ENCODE results near the gene GLYATL2. TPM values are rescaled to one million over a fixed set of nuclear protein-coding genes. Genes with fewer than 3 reads are reported as not detected.

The GLYATL2 gene
- total and polyA plus RNA-seq, 2 of the 13 experiments (the other 11 are each of a cell fraction or from before 2014, with no cell fraction given) = not detected

- TF ChIP-seq HMG20A (CRISPR knock-in tag; IDR thresholded peaks at IDR 0.05; ENCODE audit: borderline replicate concordance) (peak; percentile 72), SIN3A (IDR thresholded peaks at IDR 0.05; ENCODE audit: borderline replicate concordance, low read depth, low read length) (no peak), SOX5 (CRISPR knock-in tag; IDR thresholded peaks at IDR 0.05; ENCODE audit: borderline replicate concordance) (peak; percentile 54; the same call in 1 of the 2 replicates), TFE3 (CRISPR knock-in tag; IDR thresholded peaks at IDR 0.05) (no peak), ZMYM2 (CRISPR knock-in tag; IDR thresholded peaks at IDR 0.05) (no peak), GPN1 (CRISPR knock-in tag; IDR thresholded peaks at IDR 0.05; ENCODE audit: borderline replicate concordance) (no peak), ZNF562 (CRISPR knock-in tag; IDR thresholded peaks at IDR 0.05; ENCODE audit: borderline replicate concordance) (no peak), ZNF740 (CRISPR knock-in tag; IDR thresholded peaks at IDR 0.05) (no peak), ZSCAN29 (CRISPR knock-in tag; conservative IDR thresholded peaks at IDR 0.05) (no peak), MTERF4 (CRISPR knock-in tag; IDR thresholded peaks at IDR 0.05) (no peak), HBP1 (CRISPR knock-in tag; IDR thresholded peaks at IDR 0.05; ENCODE audit: low read depth) (no peak), ZNF777 (CRISPR knock-in tag; IDR thresholded peaks at IDR 0.05) (no peak), ZFP1 (CRISPR knock-in tag; IDR thresholded peaks at IDR 0.05) (no peak), ZBTB42 (CRISPR knock-in tag; IDR thresholded peaks at IDR 0.05) (no peak), SMC3 (IDR thresholded peaks at IDR 0.05; ENCODE audit: low read length) (no peak), ZNF512B (CRISPR knock-in tag; IDR thresholded peaks at IDR 0.05; ENCODE audit: borderline replicate concordance) (no peak), ZNF530 (CRISPR knock-in tag; IDR thresholded peaks at IDR 0.05; ENCODE audit: low read depth) (no peak), HHEX (CRISPR knock-in tag; IDR thresholded peaks at IDR 0.05) (no peak), NCOA1 (CRISPR knock-in tag; IDR thresholded peaks at IDR 0.05) (no peak), ZNF282 (IDR thresholded peaks at IDR 0.05; ENCODE audit: partially characterized antibody) (no peak), RAD51 (IDR thresholded peaks at IDR 0.05; ENCODE audit: borderline replicate concordance) (no peak), THYN1 (CRISPR knock-in tag; IDR thresholded peaks at IDR 0.05; ENCODE audit: borderline replicate concordance, low read depth) (no peak), REPIN1 (CRISPR knock-in tag; IDR thresholded peaks at IDR 0.05; ENCODE audit: borderline replicate concordance, low read depth) (no peak), ZNF850 (CRISPR knock-in tag; conservative IDR thresholded peaks at IDR 0.05) (no peak)
These were observed 36.1 kb upstream of the GLYATL2 start (continued) for GRCh38 chr11:58880625-58881024.
